Liver (tissue), 9 donors: ENCODE measurements around the gene CUBN. TPM values are rescaled to one million over a fixed set of nuclear protein-coding genes. Genes with fewer than 3 reads are reported as not detected.

Experiments used
- DNase-seq: peaks from one replicate; pipeline ENCODE4 v3.0.0-alpha.2; 2017; ENCODE audit warnings: low spot score
- H3K27ac ChIP-seq, 2 donors: one replicate each; pipeline ENCODE4 v1.7.0; 2013; ENCODE audit warnings: inconsistent platforms in 2 of 2, low read length in 2 of 2, control low read depth in 1 of 2, low read depth in 1 of 2, mild to moderate bottlenecking in 1 of 2
- H3K27me3 ChIP-seq, 4 donors: one replicate each; pipeline versions ENCODE4 v1.6.1 to v1.7.0; 2013; ENCODE audit warnings: low read length in 3 of 4, inconsistent platforms in 1 of 4, mild to moderate bottlenecking in 1 of 4, moderate library complexity in 1 of 4; ENCODE audit not compliant: control insufficient read depth in 4 of 4, insufficient read depth in 4 of 4
- H3K36me3 ChIP-seq, 4 donors: one replicate each; pipeline versions ENCODE4 v1.6.1 to v1.7.0; 2013; ENCODE audit warnings: low read length in 3 of 4, mild to moderate bottlenecking in 3 of 4, low read depth in 1 of 4, moderate library complexity in 1 of 4; ENCODE audit not compliant: control insufficient read depth in 4 of 4, insufficient read depth in 3 of 4
- H3K4me1 ChIP-seq, 4 donors: one replicate each; pipeline versions ENCODE4 v1.6.1 to v1.7.0; 2013; ENCODE audit warnings: low read length in 3 of 4, mild to moderate bottlenecking in 3 of 4, moderate library complexity in 1 of 4; ENCODE audit not compliant: control insufficient read depth in 4 of 4, insufficient read depth in 4 of 4
- H3K4me3 ChIP-seq, 3 donors: one replicate each; pipeline versions ENCODE4 v1.6.1 to v1.7.0; 2013; ENCODE audit warnings: low read length in 3 of 3, control low read depth in 1 of 3, low read depth in 1 of 3, mild to moderate bottlenecking in 1 of 3
- H3K9ac ChIP-seq, 2 donors: one replicate each; pipeline ENCODE4 v1.7.0; 2013; ENCODE audit warnings: low read length in 2 of 2, mild to moderate bottlenecking in 2 of 2, moderate library complexity in 2 of 2, control low read depth in 1 of 2, low read depth in 1 of 2
- H3K9me3 ChIP-seq, 4 donors: one replicate each; pipeline versions ENCODE4 v1.6.1 to v1.7.0; 2013; ENCODE audit warnings: low read length in 3 of 4; ENCODE audit not compliant: control insufficient read depth in 4 of 4
- EGR1 ChIP-seq, 2 donors: IDR thresholded peaks; 2 replicates each; pipeline ENCODE4 v1.6.1; 2016 to 2018; ENCODE audit warnings: antibody characterized with exemption in 2 of 2, low read depth in 2 of 2
- FOXA1 ChIP-seq: IDR thresholded peaks from 2 replicates; pipeline ENCODE4 v1.6.1; 2016; ENCODE audit warnings: antibody characterized with exemption
- FOXA2 ChIP-seq: IDR thresholded peaks from 2 replicates; pipeline ENCODE4 v1.6.1; 2016; ENCODE audit warnings: antibody characterized with exemption
- GABPA ChIP-seq, 2 donors: IDR thresholded peaks in 1 of 2; conservative IDR thresholded peaks in 1 of 2; 2 replicates each; pipeline ENCODE4 v1.6.1; 2016; ENCODE audit warnings: antibody characterized with exemption in 2 of 2, mild to moderate bottlenecking in 1 of 2, moderate library complexity in 1 of 2
- HNF4A ChIP-seq, 2 donors: conservative IDR thresholded peaks; 2 replicates each; pipeline ENCODE4 v1.6.1; 2016; ENCODE audit warnings: antibody characterized with exemption in 2 of 2, mild to moderate bottlenecking in 2 of 2
- HNF4G ChIP-seq: IDR thresholded peaks from 2 replicates; pipeline ENCODE4 v1.6.1; 2016; ENCODE audit warnings: antibody characterized with exemption
- JUND ChIP-seq, 2 donors: IDR thresholded peaks; 2 replicates each; pipeline ENCODE4 v1.6.1; 2016; ENCODE audit warnings: antibody characterized with exemption in 2 of 2
- MAX ChIP-seq: IDR thresholded peaks from 2 replicates; pipeline ENCODE4 v1.6.1; 2016; ENCODE audit warnings: antibody characterized with exemption
- NR2F2 ChIP-seq: IDR thresholded peaks from 2 replicates; pipeline ENCODE4 v1.6.1; 2016; ENCODE audit warnings: antibody characterized with exemption
- RAD21 ChIP-seq, 2 donors: IDR thresholded peaks; 2 replicates each; pipeline ENCODE4 v1.6.1; 2016; ENCODE audit warnings: antibody characterized with exemption in 2 of 2, mild to moderate bottlenecking in 2 of 2
- RXRA ChIP-seq, 2 donors: IDR thresholded peaks; 2 replicates each; pipeline ENCODE4 v1.6.1; 2017 to 2018; ENCODE audit warnings: antibody characterized with exemption in 2 of 2, mild to moderate bottlenecking in 1 of 2
- SP1 ChIP-seq: IDR thresholded peaks from 2 replicates; pipeline ENCODE4 v1.6.1; 2018; ENCODE audit warnings: antibody characterized with exemption, mild to moderate bottlenecking
- TAF1 ChIP-seq: conservative IDR thresholded peaks from 2 replicates; pipeline ENCODE4 v1.6.1; 2016; ENCODE audit warnings: antibody characterized with exemption, mild to moderate bottlenecking
- YY1 ChIP-seq: IDR thresholded peaks from 2 replicates; pipeline ENCODE4 v1.6.1; 2016; ENCODE audit warnings: antibody characterized with exemption, mild to moderate bottlenecking
- WGBS: extraction: QIAGEN DNeasy Blood & Tissue Kit; methylation state at CpG from one replicate; pipeline ENCODE4 v1.1.7; 2013; 5-methylcytosine and 5-hydroxymethylcytosine counted together
- polyA plus RNA-seq, 2 donors: library from polyadenylated mRNA; stranded (reverse) in 1 of 2; unstranded in 1 of 2; fragments of 200-250 nt in 1 of 2; fragments of >200 nt in 1 of 2; fragmentation: Nextera tagmentation in 1 of 2; extraction: Ambion mirVana in 1 of 2; gene quantifications; one replicate each; pipeline versions ENCODE4 v1.2.1 to v1.2.3, GENCODE V29; 2013 to 2015
- total RNA-seq, 2 donors: library from RNA; depleted of rRNA; stranded (reverse); fragments of >200 nt; gene quantifications; one replicate each; pipeline ENCODE4 v1.2.3, GENCODE V29; 2014
- TF ChIP-seq, protein P1 (sequence below): IDR thresholded peaks from 2 replicates; pipeline ENCODE4 v1.6.1; 2016; ENCODE audit warnings: antibody characterized with exemption, mild to moderate bottlenecking
- TF ChIP-seq, protein P2 (sequence below): fragments of 150-350 bp; IDR thresholded peaks from 2 replicates; pipeline ENCODE4 v1.5.1; 2017; ENCODE audit warnings: improper control_type of control experiment, low read depth, low read length; ENCODE audit not compliant: missing input control
- donor health status: healthy.
- donor health status: healthy.
- donor health status: healthy.
- donor health status: healthy.
- donor health status: healthy.

The CUBN gene
- total and polyA plus RNA-seq, 4 donors = 0.01 to 0.67 (median 0.30) TPM

DNA sequence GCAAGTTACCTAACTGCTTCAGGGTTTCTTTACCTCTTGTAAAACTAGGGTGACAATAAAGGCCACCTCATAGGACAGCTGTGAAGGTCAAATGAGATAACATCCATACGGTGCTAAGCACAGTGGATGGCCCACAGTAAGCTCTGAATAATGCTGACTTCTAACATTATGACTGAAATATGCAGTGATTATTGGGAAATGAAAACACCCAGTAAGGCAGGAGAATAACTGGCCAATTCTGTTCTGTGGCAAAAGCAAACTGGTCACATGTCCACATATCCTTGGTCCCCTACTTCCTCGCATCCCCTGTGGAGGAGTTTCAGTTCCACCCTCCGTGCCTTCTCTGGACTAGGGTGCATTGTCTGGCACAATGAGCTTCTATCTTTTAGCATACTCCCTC lies 1.4 kb downstream of the CUBN start (continued):
- TF ChIP-seq, protein P1, sequence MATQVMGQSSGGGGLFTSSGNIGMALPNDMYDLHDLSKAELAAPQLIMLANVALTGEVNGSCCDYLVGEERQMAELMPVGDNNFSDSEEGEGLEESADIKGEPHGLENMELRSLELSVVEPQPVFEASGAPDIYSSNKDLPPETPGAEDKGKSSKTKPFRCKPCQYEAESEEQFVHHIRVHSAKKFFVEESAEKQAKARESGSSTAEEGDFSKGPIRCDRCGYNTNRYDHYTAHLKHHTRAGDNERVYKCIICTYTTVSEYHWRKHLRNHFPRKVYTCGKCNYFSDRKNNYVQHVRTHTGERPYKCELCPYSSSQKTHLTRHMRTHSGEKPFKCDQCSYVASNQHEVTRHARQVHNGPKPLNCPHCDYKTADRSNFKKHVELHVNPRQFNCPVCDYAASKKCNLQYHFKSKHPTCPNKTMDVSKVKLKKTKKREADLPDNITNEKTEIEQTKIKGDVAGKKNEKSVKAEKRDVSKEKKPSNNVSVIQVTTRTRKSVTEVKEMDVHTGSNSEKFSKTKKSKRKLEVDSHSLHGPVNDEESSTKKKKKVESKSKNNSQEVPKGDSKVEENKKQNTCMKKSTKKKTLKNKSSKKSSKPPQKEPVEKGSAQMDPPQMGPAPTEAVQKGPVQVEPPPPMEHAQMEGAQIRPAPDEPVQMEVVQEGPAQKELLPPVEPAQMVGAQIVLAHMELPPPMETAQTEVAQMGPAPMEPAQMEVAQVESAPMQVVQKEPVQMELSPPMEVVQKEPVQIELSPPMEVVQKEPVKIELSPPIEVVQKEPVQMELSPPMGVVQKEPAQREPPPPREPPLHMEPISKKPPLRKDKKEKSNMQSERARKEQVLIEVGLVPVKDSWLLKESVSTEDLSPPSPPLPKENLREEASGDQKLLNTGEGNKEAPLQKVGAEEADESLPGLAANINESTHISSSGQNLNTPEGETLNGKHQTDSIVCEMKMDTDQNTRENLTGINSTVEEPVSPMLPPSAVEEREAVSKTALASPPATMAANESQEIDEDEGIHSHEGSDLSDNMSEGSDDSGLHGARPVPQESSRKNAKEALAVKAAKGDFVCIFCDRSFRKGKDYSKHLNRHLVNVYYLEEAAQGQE = no peak

GRCh38 chr10:17126327-17126726 lies 3.3 kb downstream of the CUBN start:
- no peak overlapping the region for H3K4me3 ChIP-seq
- no peak for DNase-seq
- 94% methylated on average over 5 of the region's 5 CpGs for WGBS

DNA sequence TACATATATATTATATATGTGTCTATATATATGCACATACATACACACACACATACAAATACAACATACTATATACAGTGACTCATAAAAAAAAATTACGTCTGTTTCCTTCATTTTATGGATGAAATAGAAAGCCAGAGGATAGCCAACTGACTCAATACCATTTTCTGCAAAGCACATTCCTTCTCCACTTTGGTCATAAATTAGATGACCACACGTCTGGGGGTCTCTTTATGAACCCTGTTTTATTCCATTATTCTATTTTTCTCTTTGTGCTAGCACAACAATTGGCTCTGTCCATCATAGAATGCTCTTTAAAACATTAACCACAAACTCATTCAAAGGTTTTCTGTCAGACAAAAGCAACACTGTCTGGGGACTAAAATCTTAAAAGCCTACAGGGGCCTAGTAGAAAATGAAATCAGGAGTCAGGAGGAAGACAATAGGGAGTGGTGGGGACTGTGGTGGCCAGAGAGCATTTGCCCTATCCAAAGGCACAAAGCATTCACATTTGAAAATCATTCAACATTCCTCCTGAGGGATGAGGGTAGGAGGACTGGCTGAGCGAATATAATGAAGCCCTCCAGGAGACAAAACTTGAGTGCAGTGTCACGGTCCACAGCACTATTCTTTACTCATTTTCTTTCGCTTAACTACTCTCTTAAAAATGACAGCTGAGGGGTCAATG lies 4.3 kb downstream of the CUBN start:
- Histone ChIP-seq H3K27ac (no peak overlapping the region), H3K4me1 (peaks cover 0 to 7% (median 4%) of the 10 kb centered on the region in 4 donors), H3K4me3 (no peak overlapping the region), H3K9ac (no peak overlapping the region), H3K9me3 (no peaks in the 10 kb centered on the region), H3K36me3 (no peaks in the 10 kb centered on the region), H3K27me3 (no peaks in the 10 kb centered on the region)
- WGBS = 92% methylated on average over 5 of the region's 5 CpGs
- no peak for DNase-seq
- TF ChIP-seq GABPA (IDR thresholded peaks at IDR 0.05 in 1 of 2, conservative IDR thresholded peaks at IDR 0.05 in 1 of 2) (no peak), FOXA1 (no peak), RXRA (IDR thresholded peaks at IDR 0.05) (no peak), SP1 (no peak)

More at GRCh38 chr10:17126327-17126726, 3.3 kb downstream of the CUBN start:
- H3K27me3 ChIP-seq = no peaks in the 10 kb centered on the region
- H3K9ac ChIP-seq = no peak overlapping the region
- no peaks in the 10 kb centered on the region for H3K36me3 ChIP-seq
- TF ChIP-seq YY1 (no peak), HNF4G (no peak), RAD21 (IDR thresholded peaks at IDR 0.05) (no peak), FOXA1 (no peak), NR2F2 (no peak), RXRA (IDR thresholded peaks at IDR 0.05) (no peak), HNF4A (conservative IDR thresholded peaks at IDR 0.05) (no peak), FOXA2 (no peak), MAX (no peak)
- no peak overlapping the region for H3K27ac ChIP-seq
- H3K9me3 ChIP-seq = no peaks in the 10 kb centered on the region
- H3K4me1 ChIP-seq = no peaks in the 10 kb centered on the region

GRCh38 chr10:17123961-17124360 lies 5.7 kb downstream of the CUBN start:
- Histone ChIP-seq H3K36me3 (no peaks in the 10 kb centered on the region), H3K27me3 (no peaks in the 10 kb centered on the region), H3K27ac (no peak overlapping the region), H3K9ac (no peak overlapping the region), H3K9me3 (no peaks in the 10 kb centered on the region), H3K4me3 (no peak overlapping the region), H3K4me1 (peaks cover 0 to 20% (median 15%) of the 10 kb centered on the region in 4 donors)
- no peak for DNase-seq
- 58% methylated on average over 3 of the region's 3 CpGs for WGBS
- TF ChIP-seq EGR1 (IDR thresholded peaks at IDR 0.05; ENCODE audit: low read depth in 2 of 2) (no peak), GABPA (IDR thresholded peaks at IDR 0.05 in 1 of 2, conservative IDR thresholded peaks at IDR 0.05 in 1 of 2) (no peak), YY1 (no peak), JUND (IDR thresholded peaks at IDR 0.05) (no peak), TAF1 (no peak), FOXA1 (no peak), RXRA (IDR thresholded peaks at IDR 0.05) (no peak)
- TF ChIP-seq, protein P1 = no peak
- TF ChIP-seq, protein P2, sequence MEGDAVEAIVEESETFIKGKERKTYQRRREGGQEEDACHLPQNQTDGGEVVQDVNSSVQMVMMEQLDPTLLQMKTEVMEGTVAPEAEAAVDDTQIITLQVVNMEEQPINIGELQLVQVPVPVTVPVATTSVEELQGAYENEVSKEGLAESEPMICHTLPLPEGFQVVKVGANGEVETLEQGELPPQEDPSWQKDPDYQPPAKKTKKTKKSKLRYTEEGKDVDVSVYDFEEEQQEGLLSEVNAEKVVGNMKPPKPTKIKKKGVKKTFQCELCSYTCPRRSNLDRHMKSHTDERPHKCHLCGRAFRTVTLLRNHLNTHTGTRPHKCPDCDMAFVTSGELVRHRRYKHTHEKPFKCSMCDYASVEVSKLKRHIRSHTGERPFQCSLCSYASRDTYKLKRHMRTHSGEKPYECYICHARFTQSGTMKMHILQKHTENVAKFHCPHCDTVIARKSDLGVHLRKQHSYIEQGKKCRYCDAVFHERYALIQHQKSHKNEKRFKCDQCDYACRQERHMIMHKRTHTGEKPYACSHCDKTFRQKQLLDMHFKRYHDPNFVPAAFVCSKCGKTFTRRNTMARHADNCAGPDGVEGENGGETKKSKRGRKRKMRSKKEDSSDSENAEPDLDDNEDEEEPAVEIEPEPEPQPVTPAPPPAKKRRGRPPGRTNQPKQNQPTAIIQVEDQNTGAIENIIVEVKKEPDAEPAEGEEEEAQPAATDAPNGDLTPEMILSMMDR = no peak
